ENCODE data around the gene MYO3B. TPM values are rescaled to one million over a fixed set of nuclear protein-coding genes. Genes with fewer than 3 reads are reported as not detected.

MYO3B gene
- total and polyA plus RNA-seq, 2 donors (not counting 1 experiment from before 2014, with no cell fraction given), result not detected

DNA sequence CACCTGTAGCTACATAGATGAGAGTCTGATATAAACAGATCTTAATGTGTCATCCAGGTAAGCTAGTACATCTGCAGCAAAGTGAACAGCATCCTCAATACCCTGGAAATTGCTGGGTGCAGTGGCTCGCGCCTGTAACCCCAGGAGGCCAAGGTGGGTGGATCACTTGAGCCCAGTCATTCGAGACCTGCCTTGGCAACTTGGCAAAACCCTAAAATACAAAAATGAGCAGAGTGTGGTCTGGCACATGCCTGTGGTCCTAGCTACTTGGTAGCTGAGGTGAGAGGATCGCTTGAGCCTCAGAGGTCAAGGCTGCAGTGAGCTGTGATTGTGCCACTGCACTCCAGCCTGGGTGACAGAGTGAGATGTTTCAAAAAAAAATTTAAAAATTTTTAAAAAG, 303.3 kb downstream of the MYO3B start:
- intact Hi-C loops (cut with micrococcal nuclease), result no loop called here
- no peak overlapping the region for H3K9ac ChIP-seq (ENCODE audit: low read length)
- 66% methylated on average over 3 of the region's 4 CpGs for WGBS (ENCODE audit: insufficient coverage)

DNA sequence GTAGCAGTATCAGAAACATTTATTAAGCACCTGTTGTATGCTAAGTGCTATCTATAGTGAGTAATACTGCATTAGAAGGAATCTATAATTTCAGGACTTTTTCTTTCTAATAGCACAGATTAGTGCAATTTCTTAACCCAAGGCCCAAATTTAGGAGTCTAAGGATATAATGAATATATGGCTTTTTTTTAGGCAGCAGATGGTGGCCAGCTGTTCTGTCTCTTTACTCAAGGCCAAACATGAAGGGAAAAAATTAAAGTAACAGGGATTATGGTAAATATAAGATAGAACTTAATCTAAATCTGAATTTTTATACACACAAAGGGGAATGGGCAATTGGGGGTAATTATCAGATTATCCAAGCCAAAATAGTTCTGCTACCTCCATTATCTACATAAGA, 306.6 kb downstream of the MYO3B start:
- ChIA-PET POLR2A (no interaction called here), CTCF (no interaction called here)
- Mint-ChIP-seq H3K27ac (no peak overlapping the region), H3K4me1 (no peaks in the 10 kb centered on the region), H3K9me3 (ENCODE audit: insufficient read depth) (no peaks in the 10 kb centered on the region), H3K4me3 (no peak overlapping the region), H3K27me3 (no peaks in the 10 kb centered on the region)
- Histone ChIP-seq H3K4me1 (ENCODE audit: control insufficient read depth in 2 of 2, insufficient read depth in 2 of 2, low read length in 2 of 2) (no peaks in the 10 kb centered on the region), H3K79me2 (ENCODE audit: control insufficient read depth, insufficient read depth, low read length) (no peaks in the 10 kb centered on the region), H4K20me1 (ENCODE audit: control insufficient read depth, insufficient read depth, low read length, poor library complexity, severe bottlenecking) (no peaks in the 10 kb centered on the region), H3K9ac (ENCODE audit: low read length) (no peak overlapping the region), H3K36me3 (replicated peaks in 1 of 2; ENCODE audit: control extremely low read depth in 1 of 2, control insufficient read depth in 1 of 2, extremely low read depth in 1 of 2, insufficient read depth in 2 of 2, low read length in 1 of 2) (no peaks in the 10 kb centered on the region), H3K4me2 (replicated peaks; ENCODE audit: low read depth, low read length, poor library complexity, severe bottlenecking) (no peak overlapping the region), H2AFZ (ENCODE audit: insufficient read depth, low read depth, low read length, poor library complexity, severe bottlenecking) (no peak overlapping the region), H3K27me3 (replicated peaks in 1 of 4; ENCODE audit: control extremely low read depth in 1 of 4, control insufficient read depth in 3 of 4, insufficient read depth in 4 of 4, low read length in 3 of 4) (no peaks in the 10 kb centered on the region), H3K27ac (ENCODE audit: low read length in 2 of 2) (no peak overlapping the region), H3K4me3 (ENCODE audit: control extremely low read depth in 1 of 5, extremely low read depth in 1 of 5, insufficient read depth in 1 of 5, low read depth in 2 of 5, low read length in 4 of 5) (no peak overlapping the region), H3K9me3 (ENCODE audit: control extremely low read depth in 1 of 3, control insufficient read depth in 2 of 3, insufficient read depth in 1 of 3, low read length in 2 of 3) (no peaks in the 10 kb centered on the region)
- DNase-seq (no peak), ATAC-seq (ENCODE audit: low read depth) (no peak)
- intact Hi-C loops (cut with micrococcal nuclease), result no loop called here
- TF ChIP-seq, protein P1, sequence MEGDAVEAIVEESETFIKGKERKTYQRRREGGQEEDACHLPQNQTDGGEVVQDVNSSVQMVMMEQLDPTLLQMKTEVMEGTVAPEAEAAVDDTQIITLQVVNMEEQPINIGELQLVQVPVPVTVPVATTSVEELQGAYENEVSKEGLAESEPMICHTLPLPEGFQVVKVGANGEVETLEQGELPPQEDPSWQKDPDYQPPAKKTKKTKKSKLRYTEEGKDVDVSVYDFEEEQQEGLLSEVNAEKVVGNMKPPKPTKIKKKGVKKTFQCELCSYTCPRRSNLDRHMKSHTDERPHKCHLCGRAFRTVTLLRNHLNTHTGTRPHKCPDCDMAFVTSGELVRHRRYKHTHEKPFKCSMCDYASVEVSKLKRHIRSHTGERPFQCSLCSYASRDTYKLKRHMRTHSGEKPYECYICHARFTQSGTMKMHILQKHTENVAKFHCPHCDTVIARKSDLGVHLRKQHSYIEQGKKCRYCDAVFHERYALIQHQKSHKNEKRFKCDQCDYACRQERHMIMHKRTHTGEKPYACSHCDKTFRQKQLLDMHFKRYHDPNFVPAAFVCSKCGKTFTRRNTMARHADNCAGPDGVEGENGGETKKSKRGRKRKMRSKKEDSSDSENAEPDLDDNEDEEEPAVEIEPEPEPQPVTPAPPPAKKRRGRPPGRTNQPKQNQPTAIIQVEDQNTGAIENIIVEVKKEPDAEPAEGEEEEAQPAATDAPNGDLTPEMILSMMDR (IDR thresholded peaks at IDR 0.05), result no peak
- no peak for TF ChIP-seq EZH2 (IDR thresholded peaks at IDR 0.05; ENCODE audit: borderline replicate concordance, insufficient read depth, low read depth, low read length, poor library complexity, severe bottlenecking)

More for the DNA sequence above, 303.3 kb downstream of the MYO3B start:
- no peak for ATAC-seq (ENCODE audit: low read depth)
- DNase-seq, result no peak
- Histone ChIP-seq H3K79me2 (ENCODE audit: control insufficient read depth, insufficient read depth, low read length) (no peaks in the 10 kb centered on the region), H2AFZ (ENCODE audit: insufficient read depth, low read depth, low read length, poor library complexity, severe bottlenecking) (no peak overlapping the region), H3K4me2 (replicated peaks; ENCODE audit: low read depth, low read length, poor library complexity, severe bottlenecking) (no peak overlapping the region), H3K27me3 (replicated peaks in 1 of 4; ENCODE audit: control extremely low read depth in 1 of 4, control insufficient read depth in 3 of 4, insufficient read depth in 4 of 4, low read length in 3 of 4) (no peaks in the 10 kb centered on the region), H3K9me3 (ENCODE audit: control extremely low read depth in 1 of 3, control insufficient read depth in 2 of 3, insufficient read depth in 1 of 3, low read length in 2 of 3) (no peaks in the 10 kb centered on the region), H4K20me1 (ENCODE audit: control insufficient read depth, insufficient read depth, low read length, poor library complexity, severe bottlenecking) (no peaks in the 10 kb centered on the region), H3K4me1 (ENCODE audit: control insufficient read depth in 2 of 2, insufficient read depth in 2 of 2, low read length in 2 of 2) (no peaks in the 10 kb centered on the region), H3K27ac (ENCODE audit: low read length in 2 of 2) (no peak overlapping the region), H3K36me3 (replicated peaks in 1 of 2; ENCODE audit: control extremely low read depth in 1 of 2, control insufficient read depth in 1 of 2, extremely low read depth in 1 of 2, insufficient read depth in 2 of 2, low read length in 1 of 2) (no peaks in the 10 kb centered on the region), H3K4me3 (ENCODE audit: control extremely low read depth in 1 of 5, extremely low read depth in 1 of 5, insufficient read depth in 1 of 5, low read depth in 2 of 5, low read length in 4 of 5) (no peak overlapping the region)
- Mint-ChIP-seq H3K27me3 (peaks cover 5% of the 10 kb centered on the region), H3K4me1 (no peaks in the 10 kb centered on the region), H3K4me3 (no peak overlapping the region), H3K9me3 (ENCODE audit: insufficient read depth) (no peaks in the 10 kb centered on the region), H3K27ac (no peak overlapping the region)
- POLR2A ChIA-PET, result no interaction called here
- CTCF ChIA-PET, result no interaction called here
- TF ChIP-seq, protein P1 (IDR thresholded peaks at IDR 0.05), result no peak
- no peak for TF ChIP-seq EZH2 (IDR thresholded peaks at IDR 0.05; ENCODE audit: borderline replicate concordance, insufficient read depth, low read depth, low read length, poor library complexity, severe bottlenecking)

All from B cell (primary cell).